ENCODE data around the gene DNAJB6. TPM values are rescaled to one million over a fixed set of nuclear protein-coding genes. Genes with fewer than 3 reads are reported as not detected.

The DNAJB6 gene
- polyA plus RNA-seq, 12 donors: 114 to 166 (median 140) TPM; not detected in 1

- DNase-seq: no peak
These were observed 127.5 kb downstream of the DNAJB6 start for GRCh38 chr7:157464111-157464970.

GRCh38 chr7:157464971-157465886 lies 128.4 kb downstream of the DNAJB6 start:
- no peak for DNase-seq

- no peak for DNase-seq
These were observed 129.4 kb downstream of the DNAJB6 start for GRCh38 chr7:157465891-157466866.

- DNase-seq: no peak
These were observed 130.1 kb downstream of the DNAJB6 start for GRCh38 chr7:157466867-157467261.

Other genes with a start within 250 kb of the DNAJB6 start
- 10 to 100 TPM in 11 of 12 donors, not detected in 1; 33.5 to 50.4 (median 37.0) TPM for gene UBE3C, start 198.1 kb upstream of the DNAJB6 start, polyA plus RNA-seq (ENCODE audit: insufficient read length in 12 of 12)

All from muscle of arm (tissue), 12 donors.